Fibroblast of mammary gland (primary cell): ENCODE data around the gene PITHD1.
"Not testable (repeated sequence)": the region's sequence is repeated elsewhere in the genome, so short reads cannot be mapped to it uniquely, and the experiment has no call there.

Source experiments
- DNase-seq: peaks from one replicate; pipeline ENCODE4 v3.0.0-alpha.2; 2010; ENCODE audit warnings: low read depth
- H3K4me3 ChIP-seq: 2 replicates; pipeline ENCODE4 v1.5.1; 2011; ENCODE audit warnings: low read depth, mild to moderate bottlenecking, low read length, moderate library complexity; ENCODE audit not compliant: control insufficient read depth
- TF ChIP-seq, protein P1 (sequence below): conservative IDR thresholded peaks from 2 replicates; pipeline ENCODE4 v1.5.1; 2011; ENCODE audit warnings: low read depth, low read length, inconsistent platforms; ENCODE audit not compliant: control insufficient read depth, insufficient read depth

PITHD1 gene

DNA sequence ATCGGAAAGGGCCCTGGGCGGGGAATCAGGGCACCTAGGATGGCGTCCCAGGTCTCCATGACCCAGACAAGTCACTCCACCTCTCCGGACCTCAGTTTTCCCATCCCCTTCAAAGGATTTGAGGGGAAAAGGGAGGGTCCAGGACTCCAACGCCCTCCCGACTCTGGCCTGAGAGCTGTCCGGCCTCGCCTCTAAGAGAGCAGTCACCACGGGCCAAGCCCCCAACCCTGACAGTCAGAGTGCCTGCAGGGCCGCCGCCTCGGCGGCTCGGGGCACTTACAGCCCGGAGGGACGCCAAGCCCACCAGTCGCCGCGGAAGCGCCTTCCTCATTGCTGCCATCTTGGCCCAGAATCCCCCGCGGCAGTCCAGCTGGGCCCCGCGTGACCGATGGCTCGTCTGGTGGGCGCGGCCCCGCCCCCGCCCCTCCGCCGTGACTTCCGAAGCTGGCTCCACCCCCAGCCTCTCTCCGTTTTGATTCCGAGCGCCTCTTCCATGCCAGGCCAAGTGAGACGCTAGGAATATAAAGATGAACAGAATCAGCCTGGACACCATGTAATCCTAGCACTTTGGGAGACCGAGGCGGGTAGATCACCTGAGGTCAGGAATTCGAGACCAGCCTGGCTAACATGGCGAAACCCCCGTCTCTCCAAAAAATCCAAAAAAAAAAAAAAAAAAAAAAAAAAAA lies 47.0 kb downstream of the PITHD1 start, which contains the start of gene HMGCL:
Gene HMGCL (minus strand): TSS at position 354 of the 686 bp plus-strand sequence. CDS start 14 bp downstream, at position 340.
- H3K4me3 ChIP-seq, result peak within 1 kb of the TSS; percentile 98
- DNase-seq, result peak; percentile 80
- TF ChIP-seq, protein P1, sequence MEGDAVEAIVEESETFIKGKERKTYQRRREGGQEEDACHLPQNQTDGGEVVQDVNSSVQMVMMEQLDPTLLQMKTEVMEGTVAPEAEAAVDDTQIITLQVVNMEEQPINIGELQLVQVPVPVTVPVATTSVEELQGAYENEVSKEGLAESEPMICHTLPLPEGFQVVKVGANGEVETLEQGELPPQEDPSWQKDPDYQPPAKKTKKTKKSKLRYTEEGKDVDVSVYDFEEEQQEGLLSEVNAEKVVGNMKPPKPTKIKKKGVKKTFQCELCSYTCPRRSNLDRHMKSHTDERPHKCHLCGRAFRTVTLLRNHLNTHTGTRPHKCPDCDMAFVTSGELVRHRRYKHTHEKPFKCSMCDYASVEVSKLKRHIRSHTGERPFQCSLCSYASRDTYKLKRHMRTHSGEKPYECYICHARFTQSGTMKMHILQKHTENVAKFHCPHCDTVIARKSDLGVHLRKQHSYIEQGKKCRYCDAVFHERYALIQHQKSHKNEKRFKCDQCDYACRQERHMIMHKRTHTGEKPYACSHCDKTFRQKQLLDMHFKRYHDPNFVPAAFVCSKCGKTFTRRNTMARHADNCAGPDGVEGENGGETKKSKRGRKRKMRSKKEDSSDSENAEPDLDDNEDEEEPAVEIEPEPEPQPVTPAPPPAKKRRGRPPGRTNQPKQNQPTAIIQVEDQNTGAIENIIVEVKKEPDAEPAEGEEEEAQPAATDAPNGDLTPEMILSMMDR, result no peak

DNA sequence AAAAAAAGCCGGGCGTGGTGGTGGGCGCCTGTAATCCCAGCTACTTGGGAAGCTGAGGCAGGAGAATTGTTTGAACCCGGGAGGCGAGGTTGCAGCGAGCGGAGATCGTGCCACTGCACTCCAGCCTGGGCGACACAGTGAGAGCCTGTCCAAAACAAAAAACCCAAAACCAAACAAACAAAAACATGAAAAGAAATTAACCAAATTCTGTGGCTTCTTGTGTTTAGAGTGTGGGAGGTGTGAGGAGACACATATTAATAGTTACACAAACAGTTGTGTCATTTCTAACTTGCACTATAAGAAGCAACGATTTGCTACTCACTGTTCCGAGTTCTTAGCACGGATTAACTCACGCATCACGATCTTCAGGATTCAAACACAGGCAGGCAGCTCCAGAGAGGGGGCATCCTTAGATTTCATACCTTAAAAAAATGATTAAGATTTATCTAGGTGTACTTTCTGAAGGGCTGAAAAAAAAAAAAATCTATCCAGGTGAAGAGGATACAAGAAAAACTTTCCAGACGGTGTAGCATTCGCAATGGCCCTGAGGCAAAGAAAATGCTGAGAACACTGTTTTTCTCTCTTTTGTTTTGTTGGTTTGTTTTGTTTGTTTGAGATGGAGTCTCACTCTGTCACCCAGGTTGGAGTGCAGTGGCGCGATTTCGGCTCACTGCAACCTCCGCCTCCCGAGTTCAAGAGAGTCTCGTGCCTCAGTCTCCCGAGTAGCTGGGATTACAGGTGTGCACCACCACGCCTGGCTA lies 47.7 kb downstream of the PITHD1 start:
- DNase-seq, result no peak
- TF ChIP-seq, protein P1, result no peak
- peak overlapping the region; percentile 98 for H3K4me3 ChIP-seq

DNA sequence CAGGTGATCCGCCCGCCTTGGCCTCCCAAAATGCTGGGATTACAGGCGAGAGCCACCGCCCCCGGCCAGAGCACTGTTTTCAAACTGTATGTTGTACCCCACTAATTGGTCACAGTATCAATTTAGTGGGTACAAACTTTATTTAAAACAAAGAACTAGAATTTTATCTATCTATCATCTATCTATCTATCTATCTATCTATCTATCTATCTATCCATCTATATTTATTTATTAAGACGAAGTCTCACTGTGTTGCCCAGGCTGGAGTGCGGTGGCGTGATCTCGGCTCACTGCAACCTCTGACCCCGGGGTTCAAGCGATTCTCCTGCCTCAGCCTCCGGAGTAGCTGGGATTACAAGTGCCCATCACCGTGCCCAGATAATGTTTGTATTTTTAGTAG lies 48.4 kb downstream of the PITHD1 start:
- H3K4me3 ChIP-seq, DNase-seq: not testable (repeated sequence)

DNA sequence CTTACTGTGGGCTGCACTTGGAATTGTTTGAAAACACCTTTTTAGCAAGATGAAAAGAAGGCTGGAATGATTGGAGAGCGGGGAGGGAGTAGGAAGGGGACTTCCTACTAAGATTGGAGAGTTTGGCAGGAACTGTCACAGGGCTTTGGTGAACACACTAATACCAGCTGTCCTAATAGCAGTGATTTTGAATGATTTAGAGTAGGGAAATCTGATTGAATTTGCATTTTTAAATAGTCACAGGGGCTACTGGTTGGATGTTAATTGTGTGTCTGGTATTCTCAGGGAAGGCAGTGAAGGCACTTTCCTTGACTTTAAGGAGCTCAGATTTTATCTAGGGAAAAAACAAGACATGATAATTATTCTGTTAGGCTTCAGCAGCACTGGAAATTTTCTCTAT lies 49.5 kb downstream of the PITHD1 start:
- TF ChIP-seq, protein P1, result no peak

DNA sequence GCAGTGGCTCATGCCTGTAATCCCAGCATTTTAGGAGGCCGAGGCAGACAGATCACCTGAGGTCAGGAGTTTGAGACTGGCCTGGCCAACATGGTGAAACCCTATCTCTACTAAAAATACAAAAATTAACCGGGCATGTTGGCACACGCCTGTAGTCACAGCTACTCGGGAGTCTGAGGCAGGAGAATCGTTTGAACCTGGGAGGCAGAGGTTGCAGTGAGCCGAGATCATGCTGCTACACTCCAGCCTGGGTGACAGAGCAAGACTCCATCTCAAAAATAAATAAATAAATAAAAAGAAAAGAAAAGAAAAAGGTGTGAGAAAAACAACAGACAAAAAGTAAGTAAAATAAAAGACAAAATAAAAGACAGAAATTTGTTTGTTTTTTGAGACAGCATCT lies 55.9 kb downstream of the PITHD1 start:
- DNase-seq, H3K4me3 ChIP-seq: not testable (repeated sequence)

More for the DNA sequence above, 49.5 kb downstream of the PITHD1 start:
- no peak for DNase-seq
- no peak overlapping the region for H3K4me3 ChIP-seq

DNA sequence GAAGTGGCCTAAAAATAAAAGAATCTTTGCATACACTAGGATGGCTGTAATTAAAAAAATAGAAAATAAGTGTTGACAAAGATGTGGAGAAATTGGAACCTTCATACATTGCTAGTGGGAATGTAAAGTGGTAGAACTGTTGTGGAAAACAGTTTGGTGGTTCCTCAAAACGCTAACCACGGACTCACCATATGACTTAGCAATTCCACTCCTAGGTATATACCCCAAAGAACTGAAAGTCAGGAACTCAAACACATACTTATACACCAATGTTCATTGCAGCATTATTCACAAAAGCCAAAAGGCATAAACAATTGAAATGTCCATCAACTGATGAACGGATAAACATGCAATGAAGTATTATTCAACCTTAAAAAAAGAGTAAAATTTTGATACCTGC lies 57.8 kb downstream of the PITHD1 start:
- TF ChIP-seq, protein P1, result no peak
- DNase-seq, result no peak
- no peak overlapping the region for H3K4me3 ChIP-seq
